ENCODE results near the gene ADAMTS3. TPM values are rescaled to one million over a fixed set of nuclear protein-coding genes. Genes with fewer than 3 reads are reported as not detected.

Gene ADAMTS3
- total RNA-seq, 1 experiment from 2014 or later, result 4.4 TPM

DNA sequence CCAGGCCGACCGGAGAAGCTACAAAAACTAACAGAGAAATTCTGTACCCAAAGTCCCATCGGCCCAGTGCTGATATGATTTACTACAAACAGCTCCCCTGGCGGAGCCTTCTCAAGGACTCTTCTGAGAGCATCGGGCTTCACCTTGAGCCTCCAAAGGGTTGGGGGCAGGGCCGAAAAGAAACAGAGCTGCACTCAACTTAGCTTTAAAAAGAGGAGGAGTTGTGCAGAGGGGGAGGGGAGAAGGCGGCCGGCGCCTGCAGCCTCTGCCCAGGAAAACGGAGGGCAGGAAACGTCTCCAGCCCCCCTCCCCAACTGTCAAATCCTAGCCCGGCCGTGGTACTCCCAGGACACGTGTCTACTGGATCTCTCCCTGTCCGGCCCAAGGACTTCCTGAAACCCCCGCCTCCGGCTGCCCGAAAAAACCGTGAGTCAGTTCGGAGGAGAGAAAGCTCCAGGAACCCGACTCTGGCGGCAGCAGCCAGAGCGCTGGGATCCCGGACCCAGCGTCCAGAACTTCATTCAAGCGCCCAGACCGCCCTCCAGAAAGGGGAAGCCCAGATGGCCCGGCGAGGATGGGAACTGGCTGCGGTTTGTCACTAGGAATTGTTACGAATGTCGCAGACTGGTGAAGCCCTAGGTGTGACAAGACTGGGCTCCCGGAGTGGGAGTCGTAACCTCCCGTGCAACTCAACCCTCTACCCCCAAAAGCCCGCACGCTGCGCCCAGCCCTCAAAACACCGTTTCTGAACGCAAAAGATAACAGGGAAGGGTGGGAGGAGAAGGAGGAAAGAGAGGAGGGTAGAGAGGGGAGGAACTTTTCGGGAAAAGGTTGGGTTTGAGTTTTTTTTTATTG lies 973 bp downstream of the ADAMTS3 start:
- H3K4me1 Mint-ChIP-seq, result peaks cover 44% of the 10 kb centered on the region
- H3K9me3 Mint-ChIP-seq, result no peaks in the 10 kb centered on the region
- ChIA-PET CTCF (interaction anchor here (0.6 to 2.1 kb wide), 14 partner anchors 14 to 640 kb away, joined by 3 to 16 read pairs (median 3); no protein-coding TSS in a partner anchor), POLR2A (interaction anchor here (0.6 to 1.0 kb wide), 5 partner anchors 13 to 102 kb away, joined by 3 read pairs; no protein-coding TSS in a partner anchor)
- H3K36me3 Mint-ChIP-seq, result no peaks in the 10 kb centered on the region
- peak overlapping the region; percentile 88 for H3K27ac Mint-ChIP-seq
- peak overlapping the region; percentile 92 for H3K4me3 Mint-ChIP-seq
- H3K27me3 Mint-ChIP-seq (ENCODE audit: low read depth), result no peaks in the 10 kb centered on the region; the same call in 1 of the 2 replicates
- DNase-seq (ENCODE audit: low spot score) (peak; percentile 88), ATAC-seq (peak; percentile 79)
- TF ChIP-seq OVOL2 (CRISPR knock-in tag; IDR thresholded peaks at IDR 0.05; ENCODE audit: borderline replicate concordance) (no peak), FOXP1 (CRISPR knock-in tag; IDR thresholded peaks at IDR 0.05; ENCODE audit: borderline replicate concordance) (peak; percentile 52; the same call in 1 of the 2 replicates), KAT7 (CRISPR knock-in tag; IDR thresholded peaks at IDR 0.05; ENCODE audit: borderline replicate concordance) (peak; percentile 63; the same call in 1 of the 2 replicates), SP1 (CRISPR knock-in tag; conservative IDR thresholded peaks at IDR 0.05) (no peak; the same call in 1 of the 2 replicates), MXD4 (CRISPR knock-in tag; IDR thresholded peaks at IDR 0.05; ENCODE audit: borderline replicate concordance) (no peak), GTF2I (CRISPR knock-in tag; conservative IDR thresholded peaks at IDR 0.05) (no peak)
- TF ChIP-seq, protein P1, sequence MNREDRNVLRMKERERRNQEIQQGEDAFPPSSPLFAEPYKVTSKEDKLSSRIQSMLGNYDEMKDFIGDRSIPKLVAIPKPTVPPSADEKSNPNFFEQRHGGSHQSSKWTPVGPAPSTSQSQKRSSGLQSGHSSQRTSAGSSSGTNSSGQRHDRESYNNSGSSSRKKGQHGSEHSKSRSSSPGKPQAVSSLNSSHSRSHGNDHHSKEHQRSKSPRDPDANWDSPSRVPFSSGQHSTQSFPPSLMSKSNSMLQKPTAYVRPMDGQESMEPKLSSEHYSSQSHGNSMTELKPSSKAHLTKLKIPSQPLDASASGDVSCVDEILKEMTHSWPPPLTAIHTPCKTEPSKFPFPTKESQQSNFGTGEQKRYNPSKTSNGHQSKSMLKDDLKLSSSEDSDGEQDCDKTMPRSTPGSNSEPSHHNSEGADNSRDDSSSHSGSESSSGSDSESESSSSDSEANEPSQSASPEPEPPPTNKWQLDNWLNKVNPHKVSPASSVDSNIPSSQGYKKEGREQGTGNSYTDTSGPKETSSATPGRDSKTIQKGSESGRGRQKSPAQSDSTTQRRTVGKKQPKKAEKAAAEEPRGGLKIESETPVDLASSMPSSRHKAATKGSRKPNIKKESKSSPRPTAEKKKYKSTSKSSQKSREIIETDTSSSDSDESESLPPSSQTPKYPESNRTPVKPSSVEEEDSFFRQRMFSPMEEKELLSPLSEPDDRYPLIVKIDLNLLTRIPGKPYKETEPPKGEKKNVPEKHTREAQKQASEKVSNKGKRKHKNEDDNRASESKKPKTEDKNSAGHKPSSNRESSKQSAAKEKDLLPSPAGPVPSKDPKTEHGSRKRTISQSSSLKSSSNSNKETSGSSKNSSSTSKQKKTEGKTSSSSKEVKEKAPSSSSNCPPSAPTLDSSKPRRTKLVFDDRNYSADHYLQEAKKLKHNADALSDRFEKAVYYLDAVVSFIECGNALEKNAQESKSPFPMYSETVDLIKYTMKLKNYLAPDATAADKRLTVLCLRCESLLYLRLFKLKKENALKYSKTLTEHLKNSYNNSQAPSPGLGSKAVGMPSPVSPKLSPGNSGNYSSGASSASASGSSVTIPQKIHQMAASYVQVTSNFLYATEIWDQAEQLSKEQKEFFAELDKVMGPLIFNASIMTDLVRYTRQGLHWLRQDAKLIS (CRISPR knock-in tag; IDR thresholded peaks at IDR 0.05; ENCODE audit: borderline replicate concordance), result no peak
- TF ChIP-seq, protein P2, sequence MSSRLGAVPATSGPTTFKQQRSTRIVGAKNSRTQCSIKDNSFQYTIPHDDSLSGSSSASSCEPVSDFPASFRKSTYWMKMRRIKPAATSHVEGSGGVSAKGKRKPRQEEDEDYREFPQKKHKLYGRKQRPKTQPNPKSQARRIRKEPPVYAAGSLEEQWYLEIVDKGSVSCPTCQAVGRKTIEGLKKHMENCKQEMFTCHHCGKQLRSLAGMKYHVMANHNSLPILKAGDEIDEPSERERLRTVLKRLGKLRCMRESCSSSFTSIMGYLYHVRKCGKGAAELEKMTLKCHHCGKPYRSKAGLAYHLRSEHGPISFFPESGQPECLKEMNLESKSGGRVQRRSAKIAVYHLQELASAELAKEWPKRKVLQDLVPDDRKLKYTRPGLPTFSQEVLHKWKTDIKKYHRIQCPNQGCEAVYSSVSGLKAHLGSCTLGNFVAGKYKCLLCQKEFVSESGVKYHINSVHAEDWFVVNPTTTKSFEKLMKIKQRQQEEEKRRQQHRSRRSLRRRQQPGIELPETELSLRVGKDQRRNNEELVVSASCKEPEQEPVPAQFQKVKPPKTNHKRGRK (CRISPR knock-in tag; IDR thresholded peaks at IDR 0.05; ENCODE audit: borderline replicate concordance), result no peak
- TF ChIP-seq, protein P3, sequence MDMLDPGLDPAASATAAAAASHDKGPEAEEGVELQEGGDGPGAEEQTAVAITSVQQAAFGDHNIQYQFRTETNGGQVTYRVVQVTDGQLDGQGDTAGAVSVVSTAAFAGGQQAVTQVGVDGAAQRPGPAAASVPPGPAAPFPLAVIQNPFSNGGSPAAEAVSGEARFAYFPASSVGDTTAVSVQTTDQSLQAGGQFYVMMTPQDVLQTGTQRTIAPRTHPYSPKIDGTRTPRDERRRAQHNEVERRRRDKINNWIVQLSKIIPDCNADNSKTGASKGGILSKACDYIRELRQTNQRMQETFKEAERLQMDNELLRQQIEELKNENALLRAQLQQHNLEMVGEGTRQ (CRISPR knock-in tag; IDR thresholded peaks at IDR 0.05), result peak; percentile 58
- TF ChIP-seq, protein P4, sequence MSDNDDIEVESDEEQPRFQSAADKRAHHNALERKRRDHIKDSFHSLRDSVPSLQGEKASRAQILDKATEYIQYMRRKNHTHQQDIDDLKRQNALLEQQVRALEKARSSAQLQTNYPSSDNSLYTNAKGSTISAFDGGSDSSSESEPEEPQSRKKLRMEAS (CRISPR knock-in tag; IDR thresholded peaks at IDR 0.05), result peak; percentile 67; the same call in 1 of the 2 replicates
- TF ChIP-seq, protein P5, sequence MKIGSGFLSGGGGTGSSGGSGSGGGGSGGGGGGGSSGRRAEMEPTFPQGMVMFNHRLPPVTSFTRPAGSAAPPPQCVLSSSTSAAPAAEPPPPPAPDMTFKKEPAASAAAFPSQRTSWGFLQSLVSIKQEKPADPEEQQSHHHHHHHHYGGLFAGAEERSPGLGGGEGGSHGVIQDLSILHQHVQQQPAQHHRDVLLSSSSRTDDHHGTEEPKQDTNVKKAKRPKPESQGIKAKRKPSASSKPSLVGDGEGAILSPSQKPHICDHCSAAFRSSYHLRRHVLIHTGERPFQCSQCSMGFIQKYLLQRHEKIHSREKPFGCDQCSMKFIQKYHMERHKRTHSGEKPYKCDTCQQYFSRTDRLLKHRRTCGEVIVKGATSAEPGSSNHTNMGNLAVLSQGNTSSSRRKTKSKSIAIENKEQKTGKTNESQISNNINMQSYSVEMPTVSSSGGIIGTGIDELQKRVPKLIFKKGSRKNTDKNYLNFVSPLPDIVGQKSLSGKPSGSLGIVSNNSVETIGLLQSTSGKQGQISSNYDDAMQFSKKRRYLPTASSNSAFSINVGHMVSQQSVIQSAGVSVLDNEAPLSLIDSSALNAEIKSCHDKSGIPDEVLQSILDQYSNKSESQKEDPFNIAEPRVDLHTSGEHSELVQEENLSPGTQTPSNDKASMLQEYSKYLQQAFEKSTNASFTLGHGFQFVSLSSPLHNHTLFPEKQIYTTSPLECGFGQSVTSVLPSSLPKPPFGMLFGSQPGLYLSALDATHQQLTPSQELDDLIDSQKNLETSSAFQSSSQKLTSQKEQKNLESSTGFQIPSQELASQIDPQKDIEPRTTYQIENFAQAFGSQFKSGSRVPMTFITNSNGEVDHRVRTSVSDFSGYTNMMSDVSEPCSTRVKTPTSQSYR (CRISPR knock-in tag; IDR thresholded peaks at IDR 0.05), result peak; percentile 92
- TF ChIP-seq, protein P6, sequence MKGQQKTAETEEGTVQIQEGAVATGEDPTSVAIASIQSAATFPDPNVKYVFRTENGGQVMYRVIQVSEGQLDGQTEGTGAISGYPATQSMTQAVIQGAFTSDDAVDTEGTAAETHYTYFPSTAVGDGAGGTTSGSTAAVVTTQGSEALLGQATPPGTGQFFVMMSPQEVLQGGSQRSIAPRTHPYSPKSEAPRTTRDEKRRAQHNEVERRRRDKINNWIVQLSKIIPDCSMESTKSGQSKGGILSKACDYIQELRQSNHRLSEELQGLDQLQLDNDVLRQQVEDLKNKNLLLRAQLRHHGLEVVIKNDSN (CRISPR knock-in tag; IDR thresholded peaks at IDR 0.05), result 0 out of 2 replicates have a peak, but pooled peaks have one; percentile 52
- TF ChIP-seq, protein P7, sequence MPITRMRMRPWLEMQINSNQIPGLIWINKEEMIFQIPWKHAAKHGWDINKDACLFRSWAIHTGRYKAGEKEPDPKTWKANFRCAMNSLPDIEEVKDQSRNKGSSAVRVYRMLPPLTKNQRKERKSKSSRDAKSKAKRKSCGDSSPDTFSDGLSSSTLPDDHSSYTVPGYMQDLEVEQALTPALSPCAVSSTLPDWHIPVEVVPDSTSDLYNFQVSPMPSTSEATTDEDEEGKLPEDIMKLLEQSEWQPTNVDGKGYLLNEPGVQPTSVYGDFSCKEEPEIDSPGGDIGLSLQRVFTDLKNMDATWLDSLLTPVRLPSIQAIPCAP (CRISPR knock-in tag; IDR thresholded peaks at IDR 0.05), result no peak
- TF ChIP-seq, protein P8, sequence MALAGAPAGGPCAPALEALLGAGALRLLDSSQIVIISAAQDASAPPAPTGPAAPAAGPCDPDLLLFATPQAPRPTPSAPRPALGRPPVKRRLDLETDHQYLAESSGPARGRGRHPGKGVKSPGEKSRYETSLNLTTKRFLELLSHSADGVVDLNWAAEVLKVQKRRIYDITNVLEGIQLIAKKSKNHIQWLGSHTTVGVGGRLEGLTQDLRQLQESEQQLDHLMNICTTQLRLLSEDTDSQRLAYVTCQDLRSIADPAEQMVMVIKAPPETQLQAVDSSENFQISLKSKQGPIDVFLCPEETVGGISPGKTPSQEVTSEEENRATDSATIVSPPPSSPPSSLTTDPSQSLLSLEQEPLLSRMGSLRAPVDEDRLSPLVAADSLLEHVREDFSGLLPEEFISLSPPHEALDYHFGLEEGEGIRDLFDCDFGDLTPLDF (CRISPR knock-in tag; IDR thresholded peaks at IDR 0.05), result no peak
- TF ChIP-seq, protein P9, sequence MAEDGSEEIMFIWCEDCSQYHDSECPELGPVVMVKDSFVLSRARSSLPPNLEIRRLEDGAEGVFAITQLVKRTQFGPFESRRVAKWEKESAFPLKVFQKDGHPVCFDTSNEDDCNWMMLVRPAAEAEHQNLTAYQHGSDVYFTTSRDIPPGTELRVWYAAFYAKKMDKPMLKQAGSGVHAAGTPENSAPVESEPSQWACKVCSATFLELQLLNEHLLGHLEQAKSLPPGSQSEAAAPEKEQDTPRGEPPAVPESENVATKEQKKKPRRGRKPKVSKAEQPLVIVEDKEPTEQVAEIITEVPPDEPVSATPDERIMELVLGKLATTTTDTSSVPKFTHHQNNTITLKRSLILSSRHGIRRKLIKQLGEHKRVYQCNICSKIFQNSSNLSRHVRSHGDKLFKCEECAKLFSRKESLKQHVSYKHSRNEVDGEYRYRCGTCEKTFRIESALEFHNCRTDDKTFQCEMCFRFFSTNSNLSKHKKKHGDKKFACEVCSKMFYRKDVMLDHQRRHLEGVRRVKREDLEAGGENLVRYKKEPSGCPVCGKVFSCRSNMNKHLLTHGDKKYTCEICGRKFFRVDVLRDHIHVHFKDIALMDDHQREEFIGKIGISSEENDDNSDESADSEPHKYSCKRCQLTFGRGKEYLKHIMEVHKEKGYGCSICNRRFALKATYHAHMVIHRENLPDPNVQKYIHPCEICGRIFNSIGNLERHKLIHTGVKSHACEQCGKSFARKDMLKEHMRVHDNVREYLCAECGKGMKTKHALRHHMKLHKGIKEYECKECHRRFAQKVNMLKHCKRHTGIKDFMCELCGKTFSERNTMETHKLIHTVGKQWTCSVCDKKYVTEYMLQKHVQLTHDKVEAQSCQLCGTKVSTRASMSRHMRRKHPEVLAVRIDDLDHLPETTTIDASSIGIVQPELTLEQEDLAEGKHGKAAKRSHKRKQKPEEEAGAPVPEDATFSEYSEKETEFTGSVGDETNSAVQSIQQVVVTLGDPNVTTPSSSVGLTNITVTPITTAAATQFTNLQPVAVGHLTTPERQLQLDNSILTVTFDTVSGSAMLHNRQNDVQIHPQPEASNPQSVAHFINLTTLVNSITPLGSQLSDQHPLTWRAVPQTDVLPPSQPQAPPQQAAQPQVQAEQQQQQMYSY (CRISPR knock-in tag; IDR thresholded peaks at IDR 0.05), result peak; percentile 86
